GM12878 (cell line): ENCODE measurements around the gene CDCA5. TPM values are rescaled to one million over a fixed set of nuclear protein-coding genes. Genes with fewer than 3 reads are reported as not detected.

Source experiments
- ATAC-seq: fragments of 200-7000 bp; cut with Tn5 transposase; 3 replicates; pipeline ENCODE4 v1.9.1; 2020; ENCODE audit warnings: mild to moderate bottlenecking, moderate library complexity
- BruUV-seq: library from RNA; stranded (reverse); fragments of 400-500 nt; replicated peaks from 2 replicates; lab custom pipeline; 2021; lab: Mats Ljungman, UMichigan
- CTCF ChIA-PET: fragments of 300-600 bp; sonication (Branson Sonifier 250); formaldehyde crosslinking; extraction: SDS; loops from one replicate; lab custom pipeline; 2021; ENCODE audit warnings: inconsistent platforms; lab: Yijun Ruan, JAX
- POLR2A ChIA-PET: fragments of 350-600 bp; formaldehyde crosslinking; extraction: SDS; loops from one replicate; lab custom pipeline; 2021; ENCODE audit warnings: inconsistent platforms; lab: Charles Lee
- RAD21 ChIA-PET: fragments of 300-600 bp; sonication (Branson Sonifier 250); formaldehyde crosslinking; loops from one replicate; lab custom pipeline; 2023; ENCODE audit warnings: antibody characterized with exemption; ENCODE audit not compliant: unreplicated experiment; lab: Charles Lee
- SMC1A ChIA-PET: fragments of 300-600 bp; sonication (Branson Sonifier 250); formaldehyde crosslinking; loops from one replicate; lab custom pipeline; 2023; ENCODE audit not compliant: unreplicated experiment, uncharacterized antibody; lab: Charles Lee
- DNase-seq: peaks from one replicate; pipeline ENCODE4 v3.0.0-alpha.2; 2011; ENCODE audit warnings: low read depth, low spot score
- FAIRE-seq: peaks from 3 replicates; lab custom pipeline; 2011; peaks lifted over from hg19 to GRCh38; lab: Jason Lieb, UNC
- H2AFZ ChIP-seq: 2 replicates; pipeline ENCODE4 v1.6.0; 2011; ENCODE audit warnings: low read depth, low read length, control low read depth; ENCODE audit not compliant: control insufficient read depth
- H3K27ac ChIP-seq: 2 replicates; pipeline ENCODE4 v1.5.1; 2011; ENCODE audit warnings: control low read depth; ENCODE audit not compliant: control insufficient read depth, insufficient read depth
- H3K27me3 ChIP-seq, 2 experiments: replicated peaks in 1 of 2; 2 replicates each; pipeline versions ENCODE4 v1.6.0 to v1.6.1; 2011; ENCODE audit warnings: low read length in 1 of 2; ENCODE audit not compliant: control insufficient read depth in 2 of 2, insufficient read depth in 2 of 2
- H3K36me3 ChIP-seq, 2 experiments: 2 replicates each; pipeline ENCODE4 v1.5.1; 2011; ENCODE audit warnings: low read length in 1 of 2; ENCODE audit not compliant: control insufficient read depth in 2 of 2, insufficient read depth in 2 of 2
- H3K4me1 ChIP-seq: 2 replicates; pipeline ENCODE4 v1.6.1; 2011; ENCODE audit warnings: mild to moderate bottlenecking, low read length, moderate library complexity, mixed read lengths; ENCODE audit not compliant: control insufficient read depth, insufficient read depth
- H3K4me2 ChIP-seq: 2 replicates; pipeline ENCODE4 v1.6.0; 2011; ENCODE audit warnings: control low read depth; ENCODE audit not compliant: control insufficient read depth, insufficient read depth
- H3K4me3 ChIP-seq: fragments of 200-600 bp; sonication (generic); 2 replicates; pipeline ENCODE4 v1.5.1; 2016
- H3K79me2 ChIP-seq: 2 replicates; pipeline ENCODE4 v1.6.0; 2011; ENCODE audit warnings: low read length; ENCODE audit not compliant: control insufficient read depth, insufficient read depth
- H3K9ac ChIP-seq: 2 replicates; pipeline ENCODE4 v1.8.0; 2011; ENCODE audit warnings: low read length, control low read depth, mixed read lengths; ENCODE audit not compliant: control insufficient read depth, insufficient read depth
- H3K9me3 ChIP-seq: replicated peaks from 3 replicates; pipeline ENCODE4 v1.5.1; 2011; ENCODE audit warnings: mild to moderate bottlenecking, low read length; ENCODE audit not compliant: control insufficient read depth, insufficient read depth
- H4K20me1 ChIP-seq: 2 replicates; pipeline ENCODE4 v1.6.0; 2011; ENCODE audit not compliant: control insufficient read depth, insufficient read depth
- ASH2L ChIP-seq: fragments of 300-600, 200-600 bp; sonication (generic); IDR thresholded peaks from 2 replicates; pipeline ENCODE4 v1.6.1; 2017; ENCODE audit warnings: low read depth, mild to moderate bottlenecking, borderline replicate concordance
- ATF7 ChIP-seq: fragments of 450-650 bp; IDR thresholded peaks from 2 replicates; pipeline ENCODE4 v1.6.1; 2016; ENCODE audit warnings: low read depth, mild to moderate bottlenecking
- BHLHE40 ChIP-seq, 2 experiments: fragments of 450-650 bp in 1 of 2; IDR thresholded peaks; 2 replicates each; pipeline ENCODE4 v1.6.1; 2011 to 2017; ENCODE audit warnings: low read depth in 2 of 2, borderline replicate concordance in 1 of 2, improper control_type of control experiment in 1 of 2, low read length in 1 of 2, mild to moderate bottlenecking in 1 of 2
- CREM ChIP-seq: IDR thresholded peaks from 2 replicates; pipeline ENCODE4 v1.6.1; 2014; ENCODE audit warnings: antibody characterized with exemption, low read depth
- CTCF ChIP-seq, 3 experiments: IDR thresholded peaks in 2 of 3; conservative IDR thresholded peaks in 1 of 3; 2 replicates each; pipeline ENCODE4 v1.5.1; 2011; ENCODE audit warnings: low read depth in 3 of 3, low read length in 3 of 3, mild to moderate bottlenecking in 3 of 3, control low read depth in 2 of 3, moderate library complexity in 2 of 3, inconsistent platforms in 1 of 3, mixed read lengths in 1 of 3; ENCODE audit not compliant: control insufficient read depth in 2 of 3, insufficient read depth in 1 of 3; ENCODE audit errors: extremely low read depth in 1 of 3
- ESRRA ChIP-seq: IDR thresholded peaks from 2 replicates; pipeline ENCODE4 v1.6.1; 2012; ENCODE audit warnings: mild to moderate bottlenecking, low read length, improper control_type of control experiment
- KLF5 ChIP-seq: fragments of 450-650 bp; IDR thresholded peaks from 2 replicates; pipeline ENCODE4 v1.6.1; 2014; ENCODE audit warnings: mild to moderate bottlenecking; ENCODE audit not compliant: partially characterized antibody
- MEF2A ChIP-seq: IDR thresholded peaks from 2 replicates; pipeline ENCODE4 v1.6.1; 2011; ENCODE audit warnings: low read depth, mild to moderate bottlenecking, low read length, moderate library complexity; ENCODE audit not compliant: insufficient read depth
- MXI1 ChIP-seq: fragments of 150-350 bp; IDR thresholded peaks from 2 replicates; pipeline ENCODE4 v1.6.1; 2011; ENCODE audit warnings: low read depth, mild to moderate bottlenecking, inconsistent platforms, low read length, improper control_type of control experiment
- NBN ChIP-seq: fragments of 450-650 bp; IDR thresholded peaks from 2 replicates; pipeline ENCODE4 v1.6.1; 2016
- RAD21 ChIP-seq: IDR thresholded peaks from 2 replicates; pipeline ENCODE4 v1.6.1; 2011; ENCODE audit warnings: mild to moderate bottlenecking, low read depth, low read length, moderate library complexity; ENCODE audit not compliant: insufficient read depth
- RUNX3 ChIP-seq: IDR thresholded peaks from 2 replicates; pipeline ENCODE4 v1.6.1; 2012; ENCODE audit warnings: low read length, inconsistent platforms
- SMC3 ChIP-seq: IDR thresholded peaks from 2 replicates; pipeline ENCODE4 v1.6.1; 2011; ENCODE audit warnings: low read length, improper control_type of control experiment, borderline replicate concordance
- SPI1 ChIP-seq: IDR thresholded peaks from 2 replicates; pipeline ENCODE4 v1.6.1; 2011; ENCODE audit warnings: low read depth, mild to moderate bottlenecking, low read length, moderate library complexity, borderline replicate concordance; ENCODE audit not compliant: insufficient read depth
- TARDBP ChIP-seq: IDR thresholded peaks from 2 replicates; pipeline ENCODE4 v1.6.1; 2016; ENCODE audit warnings: borderline replicate concordance
- TCF12 ChIP-seq: IDR thresholded peaks from 2 replicates; pipeline ENCODE4 v1.6.1; 2011; ENCODE audit warnings: low read depth, mild to moderate bottlenecking, low read length
- WRNIP1 ChIP-seq: IDR thresholded peaks from 2 replicates; pipeline ENCODE4 v1.6.1; 2011; ENCODE audit warnings: low read depth, low read length, improper control_type of control experiment, borderline replicate concordance
- YY1 ChIP-seq: IDR thresholded peaks from 2 replicates; pipeline ENCODE4 v1.6.1; 2011; ENCODE audit warnings: low read depth, mild to moderate bottlenecking, low read length
- ZNF217 ChIP-seq: fragments of 450-650 bp; IDR thresholded peaks from 2 replicates; pipeline ENCODE4 v1.6.1; 2017; ENCODE audit warnings: antibody characterized with exemption, mild to moderate bottlenecking
- WGBS: methylation state at CpG from one replicate; pipeline ENCODE4 v1.1.6; 2016; ENCODE audit warnings: low lambda C conversion rate; ENCODE audit not compliant: insufficient replicate concordance, insufficient coverage; ENCODE audit errors: missing lambda C conversion rate; 5-methylcytosine and 5-hydroxymethylcytosine counted together
- in situ Hi-C: fragments of 300-500 bp; cut with MboI; formaldehyde crosslinking; loops from 9 replicates; pipeline ENCODE4 v1.14.3; 2018; ENCODE audit warnings: mixed read lengths
- intact Hi-C: fragments of 100-400 bp; cut with micrococcal nuclease; formaldehyde crosslinking; loops from one replicate; pipeline ENCODE4 v1.14.2; 2022; ENCODE audit not compliant: unreplicated experiment
- polyA plus RNA-seq, 11 experiments: library from polyadenylated mRNA; depleted of rRNA in 4 of 11; unstranded in 6 of 11; stranded (reverse) in 5 of 11; fragments of >200 nt; fragmentation: Nextera tagmentation in 4 of 11; fragmentation: Illumina TruSeq in 1 of 11; extraction: Ambion mirVana in 4 of 11; extraction: Trizol in 1 of 11; gene quantifications; 1 replicate in 1 of 11; 2 replicates in 10 of 11; pipeline versions ENCODE4 v1.2.1 to v1.2.3, GENCODE V29; 2011 to 2016; ENCODE audit warnings: inconsistent platforms in 2 of 11, missing spikeins in 2 of 11, low read depth in 1 of 11
- total RNA-seq, 4 experiments: library from RNA; depleted of rRNA in 3 of 4; stranded (reverse); fragments of >200 nt in 3 of 4; fragmentation: Illumina TruSeq in 1 of 4; extraction: Trizol in 1 of 4; gene quantifications; 2 replicates each; pipeline versions ENCODE4 v1.2.1 to v1.2.3, GENCODE V29; 2013 to 2021
- TF ChIP-seq, protein P1 (sequence below): fragments of 450-650 bp; IDR thresholded peaks from 2 replicates; pipeline ENCODE4 v1.6.1; 2017; ENCODE audit warnings: low read depth, mild to moderate bottlenecking, moderate library complexity

Gene CDCA5
- total and polyA plus RNA-seq, 10 of the 15 experiments (the other 5 are each of a cell fraction or from before 2014, with no cell fraction given): 21.2 to 107 (median 64.9) TPM

DNA sequence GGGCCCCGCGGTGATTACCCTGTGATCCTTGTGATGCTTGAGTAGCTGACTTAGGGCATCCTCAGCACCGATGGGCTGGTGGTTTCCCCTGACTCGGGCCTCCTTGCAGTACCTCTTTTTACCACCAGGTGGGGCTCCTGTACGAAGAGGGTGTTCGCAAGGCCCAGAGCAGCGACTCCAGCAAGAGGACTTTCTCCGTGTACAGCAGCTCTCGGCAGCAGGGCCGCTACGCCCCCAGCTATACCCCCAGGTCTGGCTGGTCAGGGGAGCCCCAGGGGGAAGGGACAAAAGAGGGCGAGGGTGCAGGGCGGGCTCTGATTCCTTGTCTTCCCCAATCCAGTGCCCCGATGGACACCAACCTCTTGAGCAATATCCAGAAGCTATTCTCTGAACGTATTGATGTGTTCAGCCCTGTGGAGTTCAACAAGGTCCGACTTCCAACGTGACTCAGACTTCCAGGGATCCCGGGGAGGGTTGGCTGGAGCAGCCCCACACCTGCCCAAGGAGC is 26.6 kb upstream of the CDCA5 start:
- intact Hi-C loops (loop anchor here (5.0 to 10.0 kb wide), 4 partner anchors 72 to 336 kb away; partner anchors contain the start of genes ATG2A, CAPN1, DPF2 and SF1), in situ Hi-C loops (no loop called here)
- H2AFZ ChIP-seq: no peak overlapping the region
- H3K4me2 ChIP-seq: no peak overlapping the region
- H3K4me1 ChIP-seq: peaks cover 15% of the 10 kb centered on the region
- FAIRE-seq: peak; percentile 96
- peak; percentile 62 for ATAC-seq
- ChIA-PET POLR2A (interaction anchor here (0.6 to 2.7 kb wide), 11 partner anchors 11 to 707 kb away, joined by 3 to 11 read pairs (median 4); partner anchors contain the start of genes FAU and MRPL49), CTCF (interaction anchor here (0.6 to 6.3 kb wide), 34 partner anchors 8 to 793 kb away, joined by 3 to 93 read pairs (median 4); partner anchors contain the start of genes ARL2, BATF2, CAPN1 and CDC42BPG), RAD21 (interaction anchor here (0.8 to 3.8 kb wide), 12 partner anchors 11 to 264 kb away, joined by 3 to 59 read pairs (median 8); partner anchors contain the start of genes ARL2, CAPN1, CDC42EP2 and FAU), SMC1A (interaction anchor here (0.6 to 3.1 kb wide), 12 partner anchors 8 to 263 kb away, joined by 3 to 27 read pairs (median 4); partner anchors contain the start of genes CAPN1, FAU, MRPL49 and SNX15)
- DNase-seq: no peak
- 0 out of 2 replicates have a peak, but pooled peaks cover 2% of the 10 kb centered on the region for H3K79me2 ChIP-seq
- H3K27me3 ChIP-seq: no peaks in the 10 kb centered on the region
- H4K20me1 ChIP-seq: no peaks in the 10 kb centered on the region; the same call in 1 of the 2 replicates
- TF ChIP-seq CREM (0 out of 2 replicates have a peak, but pooled peaks have one; percentile 8), NBN (0 out of 2 replicates have a peak, but pooled peaks have one; percentile 31), BHLHE40 (IDR thresholded peaks at IDR 0.05; ENCODE audit: borderline replicate concordance in 1 of 2, low read depth in 2 of 2, low read length in 1 of 2) (peak in 1 of 2 experiments; percentile 56; a peak in 1 of 4 replicates), WRNIP1 (no peak), CTCF (IDR thresholded peaks at IDR 0.05 in 2 of 3, conservative IDR thresholded peaks at IDR 0.05 in 1 of 3; ENCODE audit: control insufficient read depth in 2 of 3, extremely low read depth in 1 of 3, insufficient read depth in 1 of 3, low read depth in 3 of 3, low read length in 3 of 3) (peak; percentile 97 to 99 (median 99)), ESRRA (no peak), RAD21 (peak; percentile 57), ATF7 (no peak), SPI1 (peak; percentile 35; the same call in 1 of the 2 replicates), SMC3 (peak; percentile 82), TCF12 (no peak), RUNX3 (peak; percentile 53), YY1 (peak; percentile 43; the same call in 1 of the 2 replicates), KLF5 (no peak), MEF2A (0 out of 2 replicates have a peak, but pooled peaks have one; percentile 32), ASH2L (no peak), MXI1 (peak; percentile 53; the same call in 1 of the 2 replicates), ZNF217 (no peak), TARDBP (peak; percentile 52; the same call in 1 of the 2 replicates)
- TF ChIP-seq, protein P1, sequence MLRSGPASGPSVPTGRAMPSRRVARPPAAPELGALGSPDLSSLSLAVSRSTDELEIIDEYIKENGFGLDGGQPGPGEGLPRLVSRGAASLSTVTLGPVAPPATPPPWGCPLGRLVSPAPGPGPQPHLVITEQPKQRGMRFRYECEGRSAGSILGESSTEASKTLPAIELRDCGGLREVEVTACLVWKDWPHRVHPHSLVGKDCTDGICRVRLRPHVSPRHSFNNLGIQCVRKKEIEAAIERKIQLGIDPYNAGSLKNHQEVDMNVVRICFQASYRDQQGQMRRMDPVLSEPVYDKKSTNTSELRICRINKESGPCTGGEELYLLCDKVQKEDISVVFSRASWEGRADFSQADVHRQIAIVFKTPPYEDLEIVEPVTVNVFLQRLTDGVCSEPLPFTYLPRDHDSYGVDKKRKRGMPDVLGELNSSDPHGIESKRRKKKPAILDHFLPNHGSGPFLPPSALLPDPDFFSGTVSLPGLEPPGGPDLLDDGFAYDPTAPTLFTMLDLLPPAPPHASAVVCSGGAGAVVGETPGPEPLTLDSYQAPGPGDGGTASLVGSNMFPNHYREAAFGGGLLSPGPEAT: no peak
- WGBS: 14% methylated on average over 18 of the region's 18 CpGs
- no peak overlapping the region for H3K4me3 ChIP-seq
- H3K9me3 ChIP-seq: no peaks in the 10 kb centered on the region
- H3K27ac ChIP-seq: 0 out of 2 replicates have a peak overlapping the region, but pooled peaks have one; percentile 2
- H3K9ac ChIP-seq: no peak overlapping the region
- peaks cover 6 to 16% of the 10 kb centered on the region in 2 experiments; a peak in 3 of 4 replicates for H3K36me3 ChIP-seq
- BruUV-seq: no TSS peak
